HUES64 (cell line): ENCODE results near the gene METAP1D.
"Not testable (repeated sequence)": the region's sequence is repeated elsewhere in the genome, so short reads cannot be mapped to it uniquely, and the experiment has no call there.

Experiments used
- H3K27ac ChIP-seq: 2 replicates; pipeline ENCODE4 v1.7.0; 2013; ENCODE audit warnings: low read depth, low read length, inconsistent platforms
- H3K27me3 ChIP-seq: 2 replicates; pipeline ENCODE4 v1.6.1; 2013; ENCODE audit warnings: mild to moderate bottlenecking, low read length; ENCODE audit not compliant: insufficient read depth
- H3K36me3 ChIP-seq: 2 replicates; pipeline ENCODE4 v1.6.1; 2013; ENCODE audit warnings: mild to moderate bottlenecking, low read length; ENCODE audit not compliant: insufficient read depth
- H3K4me1 ChIP-seq: 2 replicates; pipeline ENCODE4 v1.6.1; 2013; ENCODE audit warnings: mild to moderate bottlenecking, low read length, moderate library complexity; ENCODE audit not compliant: insufficient read depth
- H3K4me3 ChIP-seq: 2 replicates; pipeline ENCODE4 v1.5.1; 2013; ENCODE audit warnings: mild to moderate bottlenecking, low read length, moderate library complexity
- H3K9ac ChIP-seq: 2 replicates; pipeline ENCODE4 v1.6.1; 2013; ENCODE audit warnings: mild to moderate bottlenecking, low read depth, low read length
- H3K9me3 ChIP-seq: 2 replicates; pipeline ENCODE4 v1.6.1; 2013; ENCODE audit warnings: low read depth, low read length; ENCODE audit not compliant: insufficient read depth
- WGBS: fragments of 150-250, 120-280 bp; methylation state at CpG from one replicate; pipeline ENCODE4 v1.1.7; 2013; ENCODE audit warnings: missing lambda C conversion rate; 5-methylcytosine and 5-hydroxymethylcytosine counted together

The METAP1D gene

GRCh38 chr2:171965661-171966060, 34.1 kb upstream of the METAP1D start:
- H3K27ac ChIP-seq, result no peak overlapping the region
- 95% methylated on average over 3 of the region's 3 CpGs for WGBS
- H3K9ac ChIP-seq, result no peak overlapping the region
- H3K9me3 ChIP-seq, result no peaks in the 10 kb centered on the region
- no peak overlapping the region for H3K4me3 ChIP-seq
- H3K4me1 ChIP-seq, result no peaks in the 10 kb centered on the region
- H3K27me3 ChIP-seq, result no peaks in the 10 kb centered on the region
- peaks cover 44% of the 10 kb centered on the region for H3K36me3 ChIP-seq

GRCh38 chr2:171966235-171966634, 33.5 kb upstream of the METAP1D start:
- Histone ChIP-seq H3K4me3 (no peak overlapping the region), H3K9ac (no peak overlapping the region), H3K27ac (no peak overlapping the region), H3K4me1 (no peaks in the 10 kb centered on the region), H3K36me3 (peaks cover 47% of the 10 kb centered on the region), H3K27me3 (no peaks in the 10 kb centered on the region), H3K9me3 (no peaks in the 10 kb centered on the region)
- WGBS, result 97% methylated on average over 8 of the region's 8 CpGs

GRCh38 chr2:171966688-171967087, 33.1 kb upstream of the METAP1D start:
- peaks cover 49% of the 10 kb centered on the region for H3K36me3 ChIP-seq
- H3K27ac ChIP-seq, result no peak overlapping the region
- H3K9me3 ChIP-seq, result no peaks in the 10 kb centered on the region
- no peak overlapping the region for H3K9ac ChIP-seq
- no peaks in the 10 kb centered on the region for H3K4me1 ChIP-seq
- no peaks in the 10 kb centered on the region for H3K27me3 ChIP-seq
- no peak overlapping the region for H3K4me3 ChIP-seq

- H3K27ac ChIP-seq, result no peak overlapping the region
- peaks cover 52% of the 10 kb centered on the region for H3K36me3 ChIP-seq
- no peak overlapping the region for H3K4me3 ChIP-seq
- no peaks in the 10 kb centered on the region for H3K4me1 ChIP-seq
- H3K27me3 ChIP-seq, result no peaks in the 10 kb centered on the region
- H3K9ac ChIP-seq, result no peak overlapping the region
- H3K9me3 ChIP-seq, result no peaks in the 10 kb centered on the region
These were observed 31.2 kb upstream of the METAP1D start for GRCh38 chr2:171968509-171968908.

GRCh38 chr2:171972329-171972982, 27.3 kb upstream of the METAP1D start:
- H3K36me3 ChIP-seq, result peaks cover 58% of the 10 kb centered on the region
- H3K4me1 ChIP-seq, result no peaks in the 10 kb centered on the region
- H3K9me3 ChIP-seq, result no peaks in the 10 kb centered on the region
- no peak overlapping the region for H3K27ac ChIP-seq
- H3K9ac ChIP-seq, result no peak overlapping the region
- 97% methylated on average over 2 of the region's 2 CpGs for WGBS
- no peaks in the 10 kb centered on the region for H3K27me3 ChIP-seq
- no peak overlapping the region for H3K4me3 ChIP-seq

- H3K27me3 ChIP-seq, result no peaks in the 10 kb centered on the region
- 97% methylated on average over 4 of the region's 4 CpGs for WGBS
- H3K4me1 ChIP-seq, result no peaks in the 10 kb centered on the region
- no peak overlapping the region for H3K27ac ChIP-seq
- H3K4me3 ChIP-seq, result no peak overlapping the region
- H3K9ac ChIP-seq, result no peak overlapping the region
- H3K9me3 ChIP-seq, result no peaks in the 10 kb centered on the region
- peaks cover 83% of the 10 kb centered on the region for H3K36me3 ChIP-seq
These were observed 20.6 kb upstream of the METAP1D start for GRCh38 chr2:171979103-171979502.

GRCh38 chr2:171983924-171984323, 15.8 kb upstream of the METAP1D start:
- WGBS, result 95% methylated on average over 1 of the region's 1 CpG
- H3K27ac ChIP-seq, H3K4me1 ChIP-seq, H3K9ac ChIP-seq, H3K9me3 ChIP-seq, H3K4me3 ChIP-seq, H3K27me3 ChIP-seq: not testable (repeated sequence)
- H3K36me3 ChIP-seq, result peaks cover 45% of the 10 kb centered on the region

GRCh38 chr2:171985076-171985475, 14.7 kb upstream of the METAP1D start:
- WGBS, result 90% methylated on average over 2 of the region's 2 CpGs
- no peak overlapping the region for H3K4me3 ChIP-seq
- H3K27ac ChIP-seq, result no peak overlapping the region
- H3K27me3 ChIP-seq, result no peaks in the 10 kb centered on the region
- no peaks in the 10 kb centered on the region for H3K4me1 ChIP-seq
- no peaks in the 10 kb centered on the region for H3K9me3 ChIP-seq
- no peak overlapping the region for H3K9ac ChIP-seq
- H3K36me3 ChIP-seq, result peaks cover 34% of the 10 kb centered on the region

- no peak overlapping the region for H3K27ac ChIP-seq
- H3K36me3 ChIP-seq, result peaks cover 22% of the 10 kb centered on the region
- no peak overlapping the region for H3K9ac ChIP-seq
- no peaks in the 10 kb centered on the region for H3K9me3 ChIP-seq
- no peaks in the 10 kb centered on the region for H3K4me1 ChIP-seq
- no peak overlapping the region for H3K4me3 ChIP-seq
- no peaks in the 10 kb centered on the region for H3K27me3 ChIP-seq
- WGBS, result 95% methylated on average over 3 of the region's 4 CpGs
These were observed 13.0 kb upstream of the METAP1D start for GRCh38 chr2:171986778-171987177.

GRCh38 chr2:171991027-171991426, 8.7 kb upstream of the METAP1D start:
- Histone ChIP-seq H3K4me1 (no peaks in the 10 kb centered on the region), H3K36me3 (no peaks in the 10 kb centered on the region), H3K27me3 (no peaks in the 10 kb centered on the region), H3K9ac (no peak overlapping the region), H3K9me3 (no peaks in the 10 kb centered on the region), H3K27ac (no peak overlapping the region), H3K4me3 (no peak overlapping the region)
- 93% methylated on average over 4 of the region's 4 CpGs for WGBS

- H3K27ac ChIP-seq, result no peak overlapping the region
- no peaks in the 10 kb centered on the region for H3K9me3 ChIP-seq
- H3K27me3 ChIP-seq, result peaks cover 20% of the 10 kb centered on the region
- H3K9ac ChIP-seq, result no peak overlapping the region
- H3K36me3 ChIP-seq, result no peaks in the 10 kb centered on the region
- peaks cover 3% of the 10 kb centered on the region; the same call in 1 of the 2 replicates for H3K4me1 ChIP-seq
- WGBS, result 92% methylated on average over 5 of the region's 5 CpGs
- no peak overlapping the region for H3K4me3 ChIP-seq
These were observed 4.2 kb upstream of the METAP1D start for GRCh38 chr2:171995586-171995985.

GRCh38 chr2:171996021-171996420, 3.7 kb upstream of the METAP1D start:
- Histone ChIP-seq H3K36me3 (no peaks in the 10 kb centered on the region), H3K27me3 (peaks cover 20% of the 10 kb centered on the region), H3K9ac (no peak overlapping the region), H3K9me3 (no peaks in the 10 kb centered on the region), H3K4me1 (peaks cover 4% of the 10 kb centered on the region; the same call in 1 of the 2 replicates), H3K27ac (no peak overlapping the region), H3K4me3 (no peak overlapping the region)
- 88% methylated on average over 5 of the region's 5 CpGs for WGBS
